ENCODE results near the gene UBE2L3. TPM values are rescaled to one million over a fixed set of nuclear protein-coding genes. Genes with fewer than 3 reads are reported as not detected.

The UBE2L3 gene
- total and polyA plus RNA-seq, 2 of the 13 experiments (the other 11 are each of a cell fraction or from before 2014, with no cell fraction given) = 30.2 to 58.1 TPM

DNA sequence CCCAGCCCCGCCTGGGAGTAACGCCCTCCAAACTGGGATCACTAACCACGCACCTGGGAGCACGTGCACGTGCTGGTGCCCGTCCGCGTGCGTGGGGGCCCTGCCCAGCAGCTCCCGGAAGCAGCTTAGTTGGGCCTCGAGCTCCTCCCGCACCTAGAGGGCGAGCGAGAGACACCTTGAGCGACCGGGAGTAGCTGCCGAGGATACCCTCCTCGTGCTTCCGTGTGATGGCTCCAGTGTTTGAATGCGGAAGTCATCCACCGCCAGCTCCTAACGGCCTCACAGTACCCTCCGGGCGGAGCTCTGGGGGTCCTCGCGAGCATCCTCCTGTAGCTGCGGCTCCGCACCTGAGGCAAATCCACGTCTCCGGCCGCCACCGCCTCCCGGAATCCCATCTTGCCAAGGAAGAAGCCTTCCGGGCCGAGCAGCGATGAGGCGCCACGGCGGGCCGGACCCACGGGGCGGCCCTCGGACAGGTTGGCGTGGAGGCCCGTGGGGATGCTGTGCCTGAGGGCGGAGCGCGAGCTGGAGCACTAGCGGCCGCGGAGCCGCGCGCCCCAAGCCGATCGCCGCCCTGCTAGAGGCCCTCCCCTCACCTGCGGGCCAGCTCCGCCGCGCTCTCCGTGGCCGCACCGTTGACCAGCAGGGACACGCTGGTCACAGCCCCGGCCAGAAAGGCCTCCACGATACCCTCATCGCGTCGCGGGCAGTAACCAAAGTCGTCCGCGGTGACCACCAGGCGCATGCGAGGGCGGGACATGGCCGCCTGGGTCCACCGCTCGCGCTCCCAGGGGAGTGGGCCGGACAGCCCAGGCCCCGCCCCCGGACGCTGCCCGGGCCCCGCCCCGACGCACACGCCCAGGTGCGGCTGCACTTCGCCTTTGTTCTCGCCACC lies 62.0 kb downstream of the UBE2L3 start, which contains the start of gene YDJC (continued):
- peak; percentile 86 for TF ChIP-seq HDAC2 (CRISPR knock-in tag; IDR thresholded peaks at IDR 0.05)
- TF ChIP-seq STAT5B (CRISPR knock-in tag; IDR thresholded peaks at IDR 0.05) = peak; percentile 84
- TF ChIP-seq ZNF891 (CRISPR knock-in tag; IDR thresholded peaks at IDR 0.05) = peak; percentile 96; the same call in 1 of the 2 replicates
- TF ChIP-seq, protein P1, sequence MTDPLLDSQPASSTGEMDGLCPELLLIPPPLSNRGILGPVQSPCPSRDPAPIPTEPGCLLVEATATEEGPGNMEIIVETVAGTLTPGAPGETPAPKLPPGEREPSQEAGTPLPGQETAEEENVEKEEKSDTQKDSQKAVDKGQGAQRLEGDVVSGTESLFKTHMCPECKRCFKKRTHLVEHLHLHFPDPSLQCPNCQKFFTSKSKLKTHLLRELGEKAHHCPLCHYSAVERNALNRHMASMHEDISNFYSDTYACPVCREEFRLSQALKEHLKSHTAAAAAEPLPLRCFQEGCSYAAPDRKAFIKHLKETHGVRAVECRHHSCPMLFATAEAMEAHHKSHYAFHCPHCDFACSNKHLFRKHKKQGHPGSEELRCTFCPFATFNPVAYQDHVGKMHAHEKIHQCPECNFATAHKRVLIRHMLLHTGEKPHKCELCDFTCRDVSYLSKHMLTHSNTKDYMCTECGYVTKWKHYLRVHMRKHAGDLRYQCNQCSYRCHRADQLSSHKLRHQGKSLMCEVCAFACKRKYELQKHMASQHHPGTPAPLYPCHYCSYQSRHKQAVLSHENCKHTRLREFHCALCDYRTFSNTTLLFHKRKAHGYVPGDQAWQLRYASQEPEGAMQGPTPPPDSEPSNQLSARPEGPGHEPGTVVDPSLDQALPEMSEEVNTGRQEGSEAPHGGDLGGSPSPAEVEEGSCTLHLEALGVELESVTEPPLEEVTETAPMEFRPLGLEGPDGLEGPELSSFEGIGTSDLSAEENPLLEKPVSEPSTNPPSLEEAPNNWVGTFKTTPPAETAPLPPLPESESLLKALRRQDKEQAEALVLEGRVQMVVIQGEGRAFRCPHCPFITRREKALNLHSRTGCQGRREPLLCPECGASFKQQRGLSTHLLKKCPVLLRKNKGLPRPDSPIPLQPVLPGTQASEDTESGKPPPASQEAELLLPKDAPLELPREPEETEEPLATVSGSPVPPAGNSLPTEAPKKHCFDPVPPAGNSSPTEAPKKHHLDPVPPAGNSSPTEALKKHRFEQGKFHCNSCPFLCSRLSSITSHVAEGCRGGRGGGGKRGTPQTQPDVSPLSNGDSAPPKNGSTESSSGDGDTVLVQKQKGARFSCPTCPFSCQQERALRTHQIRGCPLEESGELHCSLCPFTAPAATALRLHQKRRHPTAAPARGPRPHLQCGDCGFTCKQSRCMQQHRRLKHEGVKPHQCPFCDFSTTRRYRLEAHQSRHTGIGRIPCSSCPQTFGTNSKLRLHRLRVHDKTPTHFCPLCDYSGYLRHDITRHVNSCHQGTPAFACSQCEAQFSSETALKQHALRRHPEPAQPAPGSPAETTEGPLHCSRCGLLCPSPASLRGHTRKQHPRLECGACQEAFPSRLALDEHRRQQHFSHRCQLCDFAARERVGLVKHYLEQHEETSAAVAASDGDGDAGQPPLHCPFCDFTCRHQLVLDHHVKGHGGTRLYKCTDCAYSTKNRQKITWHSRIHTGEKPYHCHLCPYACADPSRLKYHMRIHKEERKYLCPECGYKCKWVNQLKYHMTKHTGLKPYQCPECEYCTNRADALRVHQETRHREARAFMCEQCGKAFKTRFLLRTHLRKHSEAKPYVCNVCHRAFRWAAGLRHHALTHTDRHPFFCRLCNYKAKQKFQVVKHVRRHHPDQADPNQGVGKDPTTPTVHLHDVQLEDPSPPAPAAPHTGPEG (CRISPR knock-in tag; IDR thresholded peaks at IDR 0.05) = peak; percentile 87; the same call in 1 of the 2 replicates
- TF ChIP-seq RXRA (CRISPR knock-in tag; IDR thresholded peaks at IDR 0.05) = peak; percentile 47; the same call in 1 of the 2 replicates
- TF ChIP-seq, protein P2, sequence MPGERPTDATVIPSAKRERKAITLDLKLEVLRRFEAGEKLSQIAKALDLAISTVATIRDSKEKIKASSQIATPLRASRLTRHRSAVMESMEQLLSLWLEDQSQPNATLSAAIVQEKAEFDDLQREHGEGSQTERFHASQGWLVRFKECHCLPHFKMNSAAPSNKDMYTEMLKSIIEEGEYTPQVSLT (CRISPR knock-in tag; IDR thresholded peaks at IDR 0.05; ENCODE audit: borderline replicate concordance, low read depth) = 0 out of 2 replicates have a peak, but pooled peaks have one; percentile 65
- TF ChIP-seq, protein P3, sequence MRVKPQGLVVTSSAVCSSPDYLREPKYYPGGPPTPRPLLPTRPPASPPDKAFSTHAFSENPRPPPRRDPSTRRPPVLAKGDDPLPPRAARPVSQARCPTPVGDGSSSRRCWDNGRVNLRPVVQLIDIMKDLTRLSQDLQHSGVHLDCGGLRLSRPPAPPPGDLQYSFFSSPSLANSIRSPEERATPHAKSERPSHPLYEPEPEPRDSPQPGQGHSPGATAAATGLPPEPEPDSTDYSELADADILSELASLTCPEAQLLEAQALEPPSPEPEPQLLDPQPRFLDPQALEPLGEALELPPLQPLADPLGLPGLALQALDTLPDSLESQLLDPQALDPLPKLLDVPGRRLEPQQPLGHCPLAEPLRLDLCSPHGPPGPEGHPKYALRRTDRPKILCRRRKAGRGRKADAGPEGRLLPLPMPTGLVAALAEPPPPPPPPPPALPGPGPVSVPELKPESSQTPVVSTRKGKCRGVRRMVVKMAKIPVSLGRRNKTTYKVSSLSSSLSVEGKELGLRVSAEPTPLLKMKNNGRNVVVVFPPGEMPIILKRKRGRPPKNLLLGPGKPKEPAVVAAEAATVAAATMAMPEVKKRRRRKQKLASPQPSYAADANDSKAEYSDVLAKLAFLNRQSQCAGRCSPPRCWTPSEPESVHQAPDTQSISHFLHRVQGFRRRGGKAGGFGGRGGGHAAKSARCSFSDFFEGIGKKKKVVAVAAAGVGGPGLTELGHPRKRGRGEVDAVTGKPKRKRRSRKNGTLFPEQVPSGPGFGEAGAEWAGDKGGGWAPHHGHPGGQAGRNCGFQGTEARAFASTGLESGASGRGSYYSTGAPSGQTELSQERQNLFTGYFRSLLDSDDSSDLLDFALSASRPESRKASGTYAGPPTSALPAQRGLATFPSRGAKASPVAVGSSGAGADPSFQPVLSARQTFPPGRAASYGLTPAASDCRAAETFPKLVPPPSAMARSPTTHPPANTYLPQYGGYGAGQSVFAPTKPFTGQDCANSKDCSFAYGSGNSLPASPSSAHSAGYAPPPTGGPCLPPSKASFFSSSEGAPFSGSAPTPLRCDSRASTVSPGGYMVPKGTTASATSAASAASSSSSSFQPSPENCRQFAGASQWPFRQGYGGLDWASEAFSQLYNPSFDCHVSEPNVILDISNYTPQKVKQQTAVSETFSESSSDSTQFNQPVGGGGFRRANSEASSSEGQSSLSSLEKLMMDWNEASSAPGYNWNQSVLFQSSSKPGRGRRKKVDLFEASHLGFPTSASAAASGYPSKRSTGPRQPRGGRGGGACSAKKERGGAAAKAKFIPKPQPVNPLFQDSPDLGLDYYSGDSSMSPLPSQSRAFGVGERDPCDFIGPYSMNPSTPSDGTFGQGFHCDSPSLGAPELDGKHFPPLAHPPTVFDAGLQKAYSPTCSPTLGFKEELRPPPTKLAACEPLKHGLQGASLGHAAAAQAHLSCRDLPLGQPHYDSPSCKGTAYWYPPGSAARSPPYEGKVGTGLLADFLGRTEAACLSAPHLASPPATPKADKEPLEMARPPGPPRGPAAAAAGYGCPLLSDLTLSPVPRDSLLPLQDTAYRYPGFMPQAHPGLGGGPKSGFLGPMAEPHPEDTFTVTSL (CRISPR knock-in tag; IDR thresholded peaks at IDR 0.05; ENCODE audit: borderline replicate concordance) = peak; percentile 15; the same call in 1 of the 2 replicates
- no peak for TF ChIP-seq JARID2 (CRISPR knock-in tag; IDR thresholded peaks at IDR 0.05; ENCODE audit: insufficient replicate concordance)
- peak; percentile 84; the same call in 1 of the 2 replicates for TF ChIP-seq HOXD1 (CRISPR knock-in tag; IDR thresholded peaks at IDR 0.05)
- TF ChIP-seq HES4 (CRISPR knock-in tag; IDR thresholded peaks at IDR 0.05; ENCODE audit: borderline replicate concordance) = peak; percentile 44; the same call in 1 of the 2 replicates
- no peak for TF ChIP-seq ATF1 (CRISPR knock-in tag; IDR thresholded peaks at IDR 0.05)
- TF ChIP-seq ZNF329 (CRISPR knock-in tag; IDR thresholded peaks at IDR 0.05; ENCODE audit: low read depth) = peak; percentile 88
- peak; percentile 81; the same call in 1 of the 2 replicates for TF ChIP-seq FOXM1 (CRISPR knock-in tag; IDR thresholded peaks at IDR 0.05)
- peak; percentile 90 for TF ChIP-seq ZNF589 (CRISPR knock-in tag; conservative IDR thresholded peaks at IDR 0.05)
- no peak for TF ChIP-seq ZNF496 (CRISPR knock-in tag; IDR thresholded peaks at IDR 0.05; ENCODE audit: insufficient replicate concordance)
- TF ChIP-seq ATAD3A (CRISPR knock-in tag; IDR thresholded peaks at IDR 0.05) = 0 out of 2 replicates have a peak, but pooled peaks have one; percentile 79
- no peak for TF ChIP-seq PRPF4 (IDR thresholded peaks at IDR 0.05; ENCODE audit: low read depth, low read length, poor library complexity, severe bottlenecking)
